GM12892 (cell line): ENCODE measurements around the gene CDC14C.

ENCODE experiments used
- POLR2A ChIP-seq: IDR thresholded peaks from 2 replicates; pipeline ENCODE4 v1.6.1; 2011; ENCODE audit warnings: low read depth, low read length, control low read depth
- POLR2AphosphoS5 ChIP-seq: IDR thresholded peaks from 2 replicates; pipeline ENCODE4 v1.6.1; 2011; ENCODE audit warnings: low read depth, low read length, control low read depth

- TF ChIP-seq POLR2AphosphoS5 (no peak), POLR2A (no peak)
These were observed 31.6 kb downstream of the CDC14C start for GRCh38 chr7:48955916-48956315.
